ENCODE data around the gene JARID2.

Gene JARID2

DNA sequence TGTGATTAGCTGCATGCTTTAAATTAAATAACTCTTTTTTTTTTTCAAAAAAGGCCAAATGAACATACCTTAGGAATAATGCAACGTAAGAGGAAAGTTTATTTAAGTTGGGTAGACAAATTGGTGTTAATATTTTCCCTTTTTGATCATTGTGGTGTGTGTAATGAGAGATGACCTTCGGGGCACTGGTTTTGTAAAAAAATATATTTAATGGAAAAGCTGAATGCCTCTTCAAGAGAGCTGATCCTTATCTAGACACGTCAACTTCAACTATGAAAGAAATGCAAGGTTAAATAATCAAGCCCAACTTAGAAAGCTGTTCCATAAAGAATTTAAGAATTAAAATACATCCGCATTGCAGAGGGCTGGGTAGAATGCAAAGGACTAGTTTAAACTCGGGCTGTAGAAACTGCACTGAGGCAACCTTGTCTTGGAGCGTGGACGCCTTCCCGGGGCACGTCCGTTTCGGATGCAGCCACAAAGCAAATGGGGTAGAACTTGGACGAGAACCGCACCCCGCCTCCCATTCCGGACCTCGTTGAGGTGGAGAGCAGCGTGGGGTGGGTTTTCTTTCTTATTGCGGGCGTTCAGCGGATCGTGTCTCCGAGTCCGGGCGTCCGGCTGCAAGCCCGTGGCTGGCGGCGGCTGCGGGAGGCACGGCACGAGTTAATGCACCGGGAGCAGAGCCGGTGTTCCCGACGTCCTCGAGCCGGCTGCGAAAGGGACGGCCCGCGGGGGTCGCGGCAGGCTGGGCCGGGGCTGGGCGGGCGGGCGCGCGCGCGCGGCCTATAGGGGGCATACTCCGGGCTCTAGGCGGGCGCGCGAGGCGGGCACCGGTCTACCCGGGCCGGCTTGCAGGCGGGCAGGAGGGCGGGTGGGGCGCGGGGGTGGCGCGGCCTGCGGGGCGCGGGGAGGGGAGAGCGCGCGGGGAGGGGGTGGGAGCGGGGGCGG is 1.9 kb downstream of the JARID2 start:
- DNase-seq: peak; percentile 31 to 56

DNA sequence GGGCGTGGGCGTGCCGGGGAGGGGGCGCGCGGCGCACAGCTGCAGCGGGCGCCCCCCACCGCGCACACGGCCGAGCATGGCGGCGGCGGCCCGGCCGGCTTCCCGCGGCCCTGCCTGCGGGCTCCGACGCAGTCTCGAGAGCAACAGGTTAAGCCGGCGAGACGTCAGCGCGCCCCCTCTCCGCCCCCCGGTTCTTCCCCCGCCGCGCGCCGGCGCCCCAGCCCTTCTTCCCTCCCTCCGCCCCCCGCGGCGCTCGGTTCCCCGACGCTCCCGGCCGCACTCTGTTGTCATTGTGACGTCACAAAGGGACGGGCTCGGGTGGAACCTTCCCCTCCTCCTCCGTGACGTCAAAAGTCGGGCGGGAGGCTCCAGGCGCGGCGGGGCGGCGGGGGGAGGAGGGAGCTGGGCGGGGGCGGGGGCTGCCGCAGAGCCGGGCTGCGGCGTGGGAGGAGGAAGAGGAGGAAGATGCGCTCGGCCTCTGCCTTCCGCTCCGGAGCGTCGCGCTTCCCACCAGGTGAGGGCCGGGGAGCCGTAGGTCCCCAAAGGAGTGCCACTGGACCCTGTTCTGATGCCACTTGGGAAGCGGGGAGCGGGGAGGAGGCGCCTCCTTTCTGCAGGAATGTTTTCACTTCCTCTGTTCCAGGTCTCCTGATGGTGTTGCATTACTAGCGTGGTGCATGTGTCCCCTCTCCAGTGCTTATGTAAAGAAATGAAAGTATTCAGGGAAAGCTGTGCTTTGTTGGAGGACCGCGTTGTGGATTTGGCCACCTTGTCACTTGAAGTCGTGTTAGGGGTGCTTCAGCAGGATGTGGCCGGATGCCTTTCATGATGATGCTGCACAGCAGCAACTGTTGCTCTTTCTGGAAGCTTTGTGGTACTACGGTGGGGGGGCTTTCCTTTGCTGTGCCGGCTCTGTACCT is 2.8 kb downstream of the JARID2 start:
- peak; percentile 96 to 97 for DNase-seq

DNA sequence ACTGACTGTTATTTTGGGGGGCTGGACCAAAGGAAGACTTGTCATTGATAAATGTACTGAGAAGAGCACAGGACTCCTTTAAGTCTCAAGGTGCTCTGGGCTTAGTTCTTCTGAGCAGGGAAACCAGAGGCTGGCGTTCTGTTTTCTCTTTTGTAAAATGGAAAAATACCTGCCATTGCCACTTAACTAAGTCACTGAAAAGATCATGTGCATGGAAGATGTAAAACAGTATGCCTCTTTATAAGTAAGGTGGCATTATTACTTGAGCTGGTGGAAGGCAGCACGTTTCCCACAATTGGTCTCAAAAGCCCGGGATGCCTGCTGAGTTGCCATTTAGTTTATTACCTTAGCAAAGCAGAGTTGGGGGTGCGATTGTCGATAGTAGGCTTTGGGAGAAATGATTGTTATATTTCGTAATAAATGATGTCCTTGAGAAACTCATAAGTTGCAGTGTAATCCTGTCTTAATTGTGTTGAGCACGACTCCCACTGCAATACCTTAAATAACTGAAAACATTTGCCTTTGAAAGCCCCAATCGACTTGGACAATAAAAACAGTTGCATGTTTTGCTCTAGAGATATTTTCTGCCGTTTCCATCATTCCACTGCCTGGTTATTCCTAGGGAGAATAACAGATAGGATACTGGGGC is 3.6 kb downstream of the JARID2 start:
- no peak for DNase-seq

DNA sequence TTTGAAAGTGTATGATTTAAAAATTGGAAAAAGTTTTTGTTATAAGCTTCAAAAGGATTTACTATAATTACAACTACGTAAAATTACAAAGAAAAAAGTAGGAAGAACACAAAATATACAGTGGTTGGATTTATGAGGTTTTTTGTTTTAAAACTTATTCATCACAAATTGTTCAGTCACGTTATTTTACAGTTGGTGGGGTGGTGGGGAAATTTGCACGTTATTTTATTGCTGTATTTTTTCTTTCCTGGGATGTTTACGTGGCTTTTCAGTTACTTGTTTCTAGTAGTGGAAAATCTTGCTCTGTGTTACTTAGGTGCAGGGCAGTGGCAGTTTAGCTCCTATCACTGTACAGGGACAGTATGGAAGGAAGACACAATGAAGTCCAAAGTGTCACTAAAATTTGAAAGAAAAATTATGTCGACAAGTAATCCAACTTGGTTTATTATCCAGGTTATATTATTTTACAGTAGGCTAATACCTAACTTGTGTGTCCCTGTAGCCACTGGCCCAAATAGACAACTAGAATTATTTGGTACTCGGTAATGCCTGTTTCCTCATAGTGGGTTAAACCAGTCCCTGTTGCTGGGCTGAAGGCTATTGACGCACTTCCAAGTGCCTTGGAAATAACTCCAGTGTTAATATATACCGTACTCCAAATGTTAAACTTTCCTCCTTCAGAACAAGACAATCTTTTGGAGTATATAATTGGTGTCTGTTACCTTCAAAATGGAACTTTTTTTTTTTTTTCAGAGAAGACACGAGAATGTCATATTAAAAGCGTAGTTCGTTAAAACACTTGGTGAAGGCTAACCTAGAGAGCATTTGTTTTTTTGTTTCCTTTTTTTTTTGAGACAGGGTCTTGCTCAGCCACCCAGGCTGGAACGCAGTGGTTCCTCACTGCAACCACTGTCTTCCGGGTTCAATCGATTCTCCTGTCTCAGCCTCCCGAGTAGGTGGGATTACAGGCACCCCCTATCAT is 4.6 kb downstream of the JARID2 start:
- DNase-seq: no peak

DNA sequence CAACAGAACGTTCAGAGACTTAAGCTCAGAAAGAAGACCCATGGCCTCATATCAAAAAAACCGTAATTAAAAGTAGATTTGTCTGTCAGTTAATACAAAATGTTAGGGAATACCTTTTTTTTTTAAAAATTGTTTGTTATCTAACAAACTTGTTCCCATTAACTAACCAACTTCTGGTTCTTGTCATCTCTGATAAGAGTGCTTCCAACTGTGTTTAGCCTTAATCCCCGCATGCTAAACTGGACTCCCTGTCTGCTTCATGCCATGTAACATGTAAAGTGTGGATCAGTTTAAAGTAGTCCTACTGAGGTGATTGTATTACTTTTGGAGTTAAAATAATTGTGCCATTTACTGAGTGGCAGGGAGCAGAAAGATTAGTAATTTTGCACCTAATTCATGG is 6.3 kb downstream of the JARID2 start:
- DNase-seq: no peak

DNA sequence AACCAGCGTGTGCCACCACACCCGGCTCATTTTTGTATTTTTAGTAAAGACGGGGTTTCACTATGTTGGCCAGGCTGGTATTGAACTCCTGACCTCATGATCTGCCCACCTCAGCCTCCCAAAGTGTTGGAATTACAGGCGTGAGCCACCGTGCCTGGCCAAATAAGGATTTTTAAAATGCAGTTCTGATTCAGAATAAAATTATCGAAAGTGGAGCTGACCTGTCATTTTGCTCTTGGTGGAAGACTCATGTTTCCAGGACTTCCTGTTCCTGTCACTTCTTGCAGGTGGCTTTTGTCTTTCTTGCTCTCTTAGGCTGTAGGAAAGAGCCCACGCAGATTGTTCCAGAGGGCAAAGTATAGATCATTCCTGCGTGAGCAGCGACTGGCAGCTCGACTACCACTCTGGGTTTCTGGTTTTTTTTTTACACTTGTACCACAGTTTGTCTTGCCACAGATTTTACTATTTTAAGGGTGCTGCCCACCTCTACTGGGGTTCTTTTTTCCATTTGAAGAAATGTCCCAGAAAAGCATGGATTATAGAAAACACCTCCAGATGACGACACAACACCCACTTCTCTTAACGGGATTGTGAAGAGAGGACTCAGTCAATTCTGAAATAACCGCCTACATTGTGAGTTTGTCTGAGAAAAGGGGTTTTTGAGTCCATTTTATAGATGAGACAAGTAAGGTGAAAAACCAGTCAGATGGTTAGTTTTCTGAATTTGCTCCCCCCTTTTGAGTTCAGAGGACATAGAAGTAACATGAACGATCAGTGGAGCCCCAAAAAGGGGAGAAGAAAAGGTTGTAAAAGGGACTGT is 7.5 kb downstream of the JARID2 start:
- no peak for DNase-seq

DNA sequence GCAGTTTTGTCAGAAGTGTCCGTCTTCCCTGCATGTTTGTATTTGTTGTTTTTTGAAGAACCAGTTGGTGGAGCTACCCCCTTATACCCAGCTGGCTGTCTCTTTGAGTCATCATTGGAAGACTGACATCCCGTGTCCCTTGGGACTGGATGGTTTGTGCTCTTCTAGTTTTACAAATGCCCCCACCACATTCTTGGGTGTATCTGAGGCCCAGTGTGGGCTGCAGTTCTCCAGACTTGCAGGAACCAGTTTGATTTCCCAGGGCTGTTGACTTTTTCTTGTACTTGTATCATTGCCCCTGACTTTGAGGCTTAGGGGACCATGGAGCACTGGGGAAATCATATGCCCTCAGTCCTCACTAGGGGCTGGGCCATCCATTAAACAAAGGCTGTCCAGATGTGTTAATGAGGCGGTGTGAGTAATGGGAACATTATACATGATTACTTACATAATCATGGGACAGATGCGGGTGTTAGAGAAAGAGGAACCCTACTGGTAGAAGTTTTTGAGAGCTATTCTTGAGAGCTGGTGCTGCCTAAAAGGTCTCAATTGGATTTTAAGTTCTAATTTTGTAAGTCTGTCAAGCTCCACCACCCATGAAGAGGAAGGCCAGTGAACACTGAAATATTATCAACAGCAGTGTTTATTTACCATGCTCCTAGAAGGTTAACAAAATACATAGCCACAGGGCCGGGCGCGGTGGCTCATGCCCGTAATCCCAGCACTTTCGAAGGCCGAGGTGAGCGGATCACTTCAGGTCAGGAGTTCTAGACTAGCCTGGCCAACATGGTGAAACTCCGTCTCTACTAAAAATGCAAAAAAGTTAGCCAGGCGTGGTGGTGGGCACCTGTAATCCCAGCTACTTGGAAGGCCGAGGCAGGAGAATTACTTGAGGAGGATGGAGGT is 8.5 kb downstream of the JARID2 start:
- no peak for DNase-seq

DNA sequence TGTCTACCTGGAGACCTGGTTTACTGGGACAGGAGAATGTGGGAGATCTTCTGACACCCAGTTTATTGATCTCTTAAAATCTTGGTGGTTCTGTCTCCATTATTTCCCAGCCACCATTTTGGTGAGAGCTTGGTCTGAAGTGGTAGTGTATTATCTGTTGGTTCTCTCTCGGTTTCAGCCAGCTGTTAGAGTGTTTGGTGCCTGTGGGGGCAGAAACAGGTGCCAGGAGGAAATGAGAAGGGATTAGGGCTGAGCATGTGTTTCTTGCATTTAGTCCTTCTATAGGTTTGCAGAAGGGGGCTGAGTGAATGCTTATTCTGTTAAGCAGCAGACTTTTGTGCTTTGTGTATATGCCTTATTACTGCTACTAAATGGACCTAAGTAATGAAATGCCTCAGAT is 9.6 kb downstream of the JARID2 start:
- DNase-seq: no peak

DNA sequence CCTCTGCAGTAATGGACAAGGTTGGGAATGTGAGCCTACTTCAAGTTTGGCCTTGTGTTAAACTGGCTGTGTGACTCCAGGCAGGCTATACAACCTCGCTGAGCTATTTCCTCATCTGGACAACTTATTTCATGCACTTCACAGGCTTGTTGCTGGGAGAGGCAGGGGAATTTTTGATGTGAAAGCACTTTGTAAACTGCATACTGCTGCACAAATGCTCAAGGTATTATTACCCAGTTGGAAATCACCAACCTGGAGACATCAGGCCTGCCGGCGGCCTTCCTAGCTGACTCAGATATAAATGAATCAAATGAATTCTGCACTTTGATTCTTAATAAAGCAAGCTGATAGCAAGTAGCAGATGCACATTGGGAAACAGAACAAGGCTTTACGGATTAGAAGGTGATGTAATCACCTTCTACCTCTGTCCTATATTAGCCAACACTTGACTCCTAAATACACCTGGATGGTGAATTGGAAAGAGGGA is 10.1 kb downstream of the JARID2 start:
- DNase-seq: no peak

DNA sequence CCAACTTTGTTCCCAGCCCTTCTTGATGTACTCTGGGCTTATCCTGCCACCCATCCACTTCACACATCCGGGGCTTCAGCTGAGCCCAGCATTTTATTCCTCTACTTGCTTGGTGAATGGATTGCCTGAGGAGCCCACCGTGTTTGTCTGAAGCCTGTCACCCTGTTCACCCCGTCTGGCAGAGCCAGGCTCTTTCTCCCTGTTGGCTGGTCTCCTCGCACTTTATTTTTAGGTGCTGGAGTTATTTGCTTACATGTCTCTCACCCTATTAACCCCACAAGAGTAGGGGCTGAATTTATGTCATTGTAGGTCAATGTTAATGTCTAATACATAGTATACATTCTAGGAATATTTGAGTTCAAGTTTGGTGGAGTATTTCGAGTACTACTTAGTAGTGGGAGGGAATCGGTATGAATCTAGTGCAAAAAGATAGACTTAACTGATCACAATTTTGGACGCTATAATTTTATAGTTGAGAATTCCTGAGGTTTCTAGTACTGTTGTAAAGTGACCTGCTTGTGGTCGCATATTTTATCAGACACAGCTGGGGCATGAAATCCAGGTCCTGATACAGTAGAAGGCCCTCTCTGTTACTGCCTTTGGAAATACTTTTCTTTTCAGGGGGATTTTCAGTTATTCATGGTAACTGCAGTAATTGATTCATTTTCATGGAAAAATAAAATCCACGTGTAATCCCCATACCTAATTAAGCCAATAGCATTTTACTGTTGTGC is 10.8 kb downstream of the JARID2 start:
- DNase-seq: no peak

DNA sequence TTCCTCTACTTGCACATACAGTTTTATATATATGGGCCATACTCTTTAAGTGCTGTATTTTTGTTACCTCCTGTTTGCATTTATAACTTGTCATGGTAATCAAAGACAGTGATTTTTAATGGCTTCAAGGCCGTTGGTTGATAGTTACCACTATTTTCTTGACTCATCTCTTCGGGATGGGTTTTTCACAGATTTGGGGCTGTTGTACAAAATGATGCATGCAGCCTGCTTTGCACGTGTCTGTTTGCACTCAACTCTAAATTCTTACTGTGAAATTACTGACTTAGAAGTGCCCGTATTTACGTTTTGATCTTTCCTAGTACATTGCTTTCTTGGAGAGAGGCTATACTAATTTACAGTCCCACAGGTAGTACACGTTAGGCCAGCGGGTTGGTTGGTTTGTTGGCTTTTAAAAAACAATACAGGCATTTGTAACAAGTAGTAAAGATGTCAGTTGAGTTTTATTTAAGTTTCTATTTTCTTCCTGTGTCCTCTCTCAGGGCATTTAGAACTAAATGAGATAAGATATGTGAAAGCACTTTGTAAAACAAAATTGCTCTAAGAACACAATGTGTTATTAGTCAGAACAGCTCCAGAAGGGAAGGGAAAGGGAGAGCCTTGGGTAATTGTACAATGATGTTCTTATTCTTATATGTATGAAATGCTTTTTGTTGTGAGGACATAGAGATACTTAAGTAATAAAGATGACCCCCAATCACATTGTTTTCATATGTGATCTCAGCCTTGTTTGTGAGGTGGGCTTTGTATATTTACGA is 11.7 kb downstream of the JARID2 start:
- no peak for DNase-seq

DNA sequence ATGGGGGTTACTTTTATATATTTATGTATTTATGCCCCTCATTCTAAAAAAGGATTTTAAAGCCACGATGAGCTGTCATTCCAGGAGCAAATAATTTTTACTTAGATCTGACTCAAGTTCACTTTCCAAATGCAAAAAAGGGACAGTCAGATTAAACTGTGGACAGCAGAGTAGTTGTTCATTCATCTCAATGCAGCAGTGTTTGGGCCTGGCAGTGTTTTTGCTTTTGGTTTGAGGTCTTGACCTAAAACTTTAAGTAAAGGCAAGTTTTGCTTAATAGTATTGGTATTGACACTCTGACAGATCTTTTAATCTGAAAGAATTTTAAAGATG is 13.9 kb downstream of the JARID2 start:
- no peak for DNase-seq

DNA sequence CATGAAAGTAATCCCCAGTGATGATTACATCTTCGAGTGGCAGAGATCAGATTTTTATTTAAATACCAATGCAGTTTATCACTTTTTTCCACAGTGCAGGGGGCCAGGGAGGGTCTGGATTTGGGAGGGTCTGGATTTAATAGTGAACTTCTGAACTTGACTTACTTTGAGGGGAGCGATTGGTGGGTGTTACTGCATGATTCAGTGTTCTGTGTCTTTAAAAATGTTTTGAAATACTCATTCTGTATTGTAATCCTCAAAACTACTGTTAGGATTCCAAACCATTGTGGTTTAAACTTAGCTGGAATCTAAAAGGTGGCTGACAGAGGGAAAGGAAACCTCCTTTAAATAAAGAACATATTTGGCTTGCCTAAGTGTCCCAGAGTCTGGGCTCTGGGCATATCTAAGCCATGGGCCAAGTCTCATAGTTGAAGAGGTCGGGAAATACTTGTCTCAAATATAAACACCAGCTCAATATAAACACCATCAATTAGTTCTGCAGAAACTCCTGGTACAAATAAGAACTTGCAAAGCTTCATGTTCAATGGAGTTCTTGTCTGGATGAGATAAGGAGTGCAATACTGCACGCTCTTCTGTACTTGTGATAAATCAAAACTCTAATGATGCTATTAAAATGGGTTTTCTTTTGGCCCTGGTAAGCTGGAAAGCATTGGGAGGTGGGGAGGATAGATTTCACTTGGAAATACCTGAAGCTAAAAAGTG is 14.4 kb downstream of the JARID2 start:
- DNase-seq: no peak

DNA sequence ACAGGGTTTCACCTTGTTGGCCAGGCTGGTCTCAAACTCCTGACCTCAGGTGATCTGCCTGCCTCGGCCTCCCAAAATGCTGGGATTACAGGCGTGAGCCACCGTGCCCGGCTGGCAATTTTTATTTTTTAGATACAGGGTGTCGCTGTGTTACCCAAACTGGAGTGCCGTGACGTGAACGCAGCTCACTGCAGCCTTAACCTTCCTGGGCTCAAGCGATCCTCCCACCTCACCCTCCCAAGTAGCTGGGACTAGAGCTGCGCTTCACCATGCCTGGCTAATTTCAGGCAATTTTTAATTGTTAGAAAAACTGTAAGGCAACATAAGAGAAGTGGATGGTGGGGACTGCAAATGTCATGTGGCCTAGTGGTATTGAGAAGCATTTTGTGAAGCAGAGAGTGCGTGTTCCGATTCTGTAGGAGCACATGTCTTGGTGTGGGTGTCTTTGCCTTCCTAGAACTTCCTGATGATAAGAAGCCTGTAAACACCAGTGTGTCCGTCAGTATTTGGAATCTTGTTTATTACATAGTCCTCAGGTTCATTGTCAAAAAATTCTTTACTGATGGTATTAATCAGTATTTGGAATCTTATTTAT is 18.0 kb downstream of the JARID2 start:
- DNase-seq: no peak

DNA sequence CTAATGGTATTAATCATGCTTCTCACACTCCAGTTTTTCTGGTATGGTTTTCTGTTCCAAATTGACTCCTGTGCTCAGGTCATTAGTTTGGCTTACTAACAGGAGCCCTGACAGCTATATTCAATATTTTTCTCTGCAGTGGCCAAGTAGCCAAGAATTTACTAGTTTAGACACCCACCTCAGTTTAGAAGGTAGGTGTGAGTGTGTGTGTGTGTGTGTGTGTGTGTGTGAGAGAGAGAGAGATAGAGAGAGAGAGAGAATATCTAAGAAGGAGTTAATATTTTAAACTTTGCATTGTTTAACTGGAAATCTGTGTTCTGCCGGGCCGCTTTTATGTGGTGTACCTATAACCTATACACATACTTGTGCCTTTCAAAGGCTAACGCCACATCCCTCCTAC is 18.5 kb downstream of the JARID2 start:
- DNase-seq: no peak

DNA sequence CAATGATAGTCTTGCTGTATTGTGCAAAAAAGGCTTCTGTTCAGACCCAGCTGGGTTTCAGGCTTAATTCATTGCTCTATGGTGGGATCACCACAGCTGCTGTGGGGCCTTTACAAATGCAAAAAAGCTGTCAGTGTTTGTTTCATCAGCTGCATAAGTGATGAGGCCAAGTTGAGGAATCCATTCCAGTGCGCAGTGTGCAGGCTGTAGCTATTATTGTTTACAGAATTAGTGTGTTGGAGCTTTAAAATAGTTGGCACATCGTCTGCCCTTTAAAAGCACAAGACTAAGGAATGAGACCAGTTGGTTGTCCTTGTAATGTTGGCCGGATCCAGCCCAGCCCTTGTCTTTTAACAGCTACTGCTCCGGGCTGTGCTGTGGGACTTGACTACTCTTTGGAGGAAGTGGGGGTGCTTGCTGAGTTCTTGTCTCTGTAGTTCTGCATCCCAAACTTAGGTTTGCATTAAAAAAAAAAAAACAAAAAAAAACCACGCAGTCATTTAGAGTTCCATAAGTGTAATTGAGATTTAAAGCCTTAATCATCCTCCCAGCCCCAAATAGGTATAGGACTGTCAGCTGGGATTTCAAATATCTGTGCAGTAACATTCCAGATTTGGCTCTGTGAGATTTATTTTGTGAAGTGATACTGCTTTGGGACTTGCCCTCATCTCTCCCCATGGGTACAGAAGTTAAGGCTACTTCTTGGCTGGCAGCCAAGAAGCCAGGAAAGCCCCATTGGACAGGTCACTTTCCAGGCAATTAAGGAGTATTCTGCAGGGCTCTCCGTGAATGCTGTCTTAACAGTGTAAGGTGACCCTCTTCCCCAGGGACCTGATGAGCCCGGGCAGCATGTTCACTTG is 19.3 kb downstream of the JARID2 start:
- no peak for DNase-seq

Data from activated CD4-positive, alpha-beta T cell treated with anti-CD3 and anti-CD28 coated beads, Interleukin-2, amount 50 U/mL, for 4 hours (primary cell).